PC-9 (cell line): ENCODE measurements around the gene CPEB3.

ENCODE experiments used
- EZH2 ChIP-seq: fragments of 200-600 bp; sonication (generic); IDR thresholded peaks from 2 replicates; pipeline ENCODE4 v1.8.0; 2017; ENCODE audit warnings: antibody characterized with exemption, low read depth
- TF ChIP-seq, protein P1 (sequence below): fragments of 200-600 bp; sonication (generic); conservative IDR thresholded peaks from 2 replicates; pipeline ENCODE4 v1.6.1; 2017; ENCODE audit warnings: mixed run types, antibody characterized with exemption, mild to moderate bottlenecking, moderate library complexity

DNA sequence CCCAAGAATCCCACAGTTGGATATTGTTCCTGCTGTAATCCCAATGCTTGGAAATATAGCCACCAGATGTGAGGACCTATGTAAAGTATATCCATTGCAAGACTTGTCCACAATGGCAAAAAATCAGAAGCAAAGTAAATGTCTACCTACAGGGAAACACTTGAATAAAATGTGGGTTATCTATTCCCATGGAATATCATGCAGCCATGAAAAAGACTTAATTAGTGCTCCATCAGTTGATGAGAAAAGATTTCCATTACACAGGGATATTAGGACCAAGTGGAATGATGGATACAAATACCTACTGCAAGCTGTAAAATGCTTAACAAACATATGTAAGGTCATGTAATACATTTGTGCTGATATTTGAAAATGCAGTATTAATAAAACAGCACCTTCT, 236.1 kb downstream of the CPEB3 start:
- TF ChIP-seq, protein P1, sequence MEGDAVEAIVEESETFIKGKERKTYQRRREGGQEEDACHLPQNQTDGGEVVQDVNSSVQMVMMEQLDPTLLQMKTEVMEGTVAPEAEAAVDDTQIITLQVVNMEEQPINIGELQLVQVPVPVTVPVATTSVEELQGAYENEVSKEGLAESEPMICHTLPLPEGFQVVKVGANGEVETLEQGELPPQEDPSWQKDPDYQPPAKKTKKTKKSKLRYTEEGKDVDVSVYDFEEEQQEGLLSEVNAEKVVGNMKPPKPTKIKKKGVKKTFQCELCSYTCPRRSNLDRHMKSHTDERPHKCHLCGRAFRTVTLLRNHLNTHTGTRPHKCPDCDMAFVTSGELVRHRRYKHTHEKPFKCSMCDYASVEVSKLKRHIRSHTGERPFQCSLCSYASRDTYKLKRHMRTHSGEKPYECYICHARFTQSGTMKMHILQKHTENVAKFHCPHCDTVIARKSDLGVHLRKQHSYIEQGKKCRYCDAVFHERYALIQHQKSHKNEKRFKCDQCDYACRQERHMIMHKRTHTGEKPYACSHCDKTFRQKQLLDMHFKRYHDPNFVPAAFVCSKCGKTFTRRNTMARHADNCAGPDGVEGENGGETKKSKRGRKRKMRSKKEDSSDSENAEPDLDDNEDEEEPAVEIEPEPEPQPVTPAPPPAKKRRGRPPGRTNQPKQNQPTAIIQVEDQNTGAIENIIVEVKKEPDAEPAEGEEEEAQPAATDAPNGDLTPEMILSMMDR, result no peak
- no peak for TF ChIP-seq EZH2
